Colonic mucosa (tissue), 4 donors: Measurements from ENCODE around the gene CCL4. TPM values are rescaled to one million over a fixed set of nuclear protein-coding genes. Genes with fewer than 3 reads are reported as not detected.

Source experiments
- DNase-seq: peaks from one replicate; pipeline ENCODE4 v3.0.0-alpha.2; 2020
- H3K27ac ChIP-seq: fragments of 200-600 bp; one replicate; pipeline ENCODE4 v1.8.0; 2021
- H3K27me3 ChIP-seq: fragments of 200-600 bp; one replicate; pipeline ENCODE4 v1.8.0; 2021
- H3K36me3 ChIP-seq: fragments of 200-600 bp; one replicate; pipeline ENCODE4 v1.8.0; 2021
- H3K4me1 ChIP-seq: fragments of 200-600 bp; one replicate; pipeline ENCODE4 v1.8.0; 2021; ENCODE audit warnings: mild to moderate bottlenecking
- H3K4me3 ChIP-seq: fragments of 200-600 bp; one replicate; pipeline ENCODE4 v1.8.0; 2021
- H3K9ac ChIP-seq, 2 donors: one replicate each; pipeline ENCODE4 v1.7.0; 2013; ENCODE audit warnings: control low read depth in 2 of 2, low read depth in 2 of 2, low read length in 2 of 2
- H3K9me3 ChIP-seq: fragments of 200-600 bp; one replicate; pipeline ENCODE4 v1.8.0; 2021
- intact Hi-C: fragments of 100-400 bp; cut with DNase I; formaldehyde crosslinking; loops from one replicate; pipeline ENCODE4 v1.14.1; 2022
- total RNA-seq, 2 donors: library from RNA; stranded (reverse); fragmentation: NEBNext Ultra II Directional in 1 of 2; extraction: Animal tissue kit (Norgen Biotek cat#: 25700) in 1 of 2; gene quantifications; one replicate each; pipeline ENCODE4 v1.2.1, GENCODE V29; 2021
- TF ChIP-seq, protein P1 (sequence below): fragments of 200-600 bp; IDR thresholded peaks from one replicate; pipeline ENCODE4 v1.8.0; 2022; ENCODE audit warnings: antibody characterized with exemption, mild to moderate bottlenecking
- donor health status: healthy.
- donor health status: DM: no; HTN: no; CAD: no.
- donor health status: DM: no; HTN: no; CAD: no.

The CCL4 gene
- total RNA-seq, 2 donors from 2014 or later = 1.2 to 3.8 TPM

DNA sequence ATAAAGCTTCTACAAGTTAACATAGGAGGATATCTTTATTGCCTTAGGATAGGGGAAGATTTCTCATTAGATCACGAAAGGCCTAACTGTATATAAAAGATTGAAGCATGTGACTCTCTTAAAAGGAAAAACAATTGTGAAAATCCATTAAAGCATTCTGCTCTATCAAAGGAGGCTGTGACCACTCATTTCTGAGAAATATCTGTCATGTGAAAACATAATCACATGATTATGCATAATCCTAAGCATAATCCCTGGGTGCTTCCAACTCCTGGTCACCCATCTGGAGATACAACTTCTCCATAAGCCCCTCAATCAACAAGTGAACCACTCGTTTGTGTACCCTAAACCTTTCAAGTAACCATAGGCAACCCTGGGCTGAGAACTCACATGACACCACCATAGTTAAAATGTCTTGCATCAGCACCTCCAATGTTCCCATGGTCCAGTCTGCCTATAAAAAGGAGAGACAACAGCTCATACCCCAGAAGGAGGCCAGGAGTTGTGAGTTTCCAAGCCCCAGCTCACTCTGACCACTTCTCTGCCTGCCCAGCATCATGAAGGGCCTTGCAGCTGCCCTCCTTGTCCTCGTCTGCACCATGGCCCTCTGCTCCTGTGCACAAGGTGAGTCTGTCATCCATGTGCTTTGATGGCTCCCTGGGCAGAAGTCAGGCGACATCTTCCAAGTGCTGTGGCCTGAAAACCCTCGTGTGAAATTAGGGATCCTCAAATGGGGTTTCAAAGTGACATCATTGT, 39.7 kb upstream of the CCL4 start, which contains the start of gene CCL18:
CCL18 (plus strand) TSS at position 487 of the 756 bp plus-strand sequence; CDS start at position 558, 71 bp downstream.
- Histone ChIP-seq H3K9me3 (no peaks in the 10 kb centered on the region), H3K27me3 (no peaks in the 10 kb centered on the region), H3K27ac (no peak within 1 kb of the TSS), H3K36me3 (no peaks in the 10 kb centered on the region), H3K9ac (no peak within 1 kb of the TSS), H3K4me1 (no peaks in the 10 kb centered on the region), H3K4me3 (no peak within 1 kb of the TSS)
- TF ChIP-seq, protein P1, sequence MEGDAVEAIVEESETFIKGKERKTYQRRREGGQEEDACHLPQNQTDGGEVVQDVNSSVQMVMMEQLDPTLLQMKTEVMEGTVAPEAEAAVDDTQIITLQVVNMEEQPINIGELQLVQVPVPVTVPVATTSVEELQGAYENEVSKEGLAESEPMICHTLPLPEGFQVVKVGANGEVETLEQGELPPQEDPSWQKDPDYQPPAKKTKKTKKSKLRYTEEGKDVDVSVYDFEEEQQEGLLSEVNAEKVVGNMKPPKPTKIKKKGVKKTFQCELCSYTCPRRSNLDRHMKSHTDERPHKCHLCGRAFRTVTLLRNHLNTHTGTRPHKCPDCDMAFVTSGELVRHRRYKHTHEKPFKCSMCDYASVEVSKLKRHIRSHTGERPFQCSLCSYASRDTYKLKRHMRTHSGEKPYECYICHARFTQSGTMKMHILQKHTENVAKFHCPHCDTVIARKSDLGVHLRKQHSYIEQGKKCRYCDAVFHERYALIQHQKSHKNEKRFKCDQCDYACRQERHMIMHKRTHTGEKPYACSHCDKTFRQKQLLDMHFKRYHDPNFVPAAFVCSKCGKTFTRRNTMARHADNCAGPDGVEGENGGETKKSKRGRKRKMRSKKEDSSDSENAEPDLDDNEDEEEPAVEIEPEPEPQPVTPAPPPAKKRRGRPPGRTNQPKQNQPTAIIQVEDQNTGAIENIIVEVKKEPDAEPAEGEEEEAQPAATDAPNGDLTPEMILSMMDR = no peak
- intact Hi-C loops = no loop called here
- no peak for DNase-seq

DNA sequence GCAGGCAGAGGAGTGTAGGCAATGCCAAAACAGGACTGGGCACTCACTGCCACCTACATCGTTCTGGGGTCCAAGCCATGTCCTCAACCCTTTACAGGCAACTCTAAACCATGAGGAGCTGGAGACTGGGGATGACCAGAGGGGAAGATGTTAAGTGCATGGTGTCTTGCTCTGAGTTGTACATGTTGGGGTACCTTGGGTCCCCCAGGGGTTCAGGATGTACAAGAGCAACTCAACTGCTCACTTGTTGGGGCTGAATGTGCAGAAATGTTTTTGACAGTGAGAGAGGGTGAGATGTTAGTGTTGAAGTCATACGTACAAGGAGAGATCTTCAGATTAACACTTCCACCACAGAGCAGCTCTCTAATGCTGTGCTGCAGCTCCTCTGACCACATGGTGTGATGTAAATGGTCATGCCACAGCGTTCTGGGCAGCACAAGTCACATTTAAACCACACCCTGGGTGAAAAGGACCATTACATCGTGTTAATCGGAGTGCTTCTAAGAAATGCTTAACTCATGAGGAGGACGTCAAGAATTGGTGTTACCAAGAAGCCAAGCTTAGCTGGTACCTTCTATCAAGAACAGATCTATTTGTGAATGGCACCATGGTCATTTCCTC, 37.2 kb upstream of the CCL4 start:
- Histone ChIP-seq H3K4me1 (no peaks in the 10 kb centered on the region), H3K36me3 (no peaks in the 10 kb centered on the region), H3K27me3 (no peaks in the 10 kb centered on the region), H3K9me3 (no peaks in the 10 kb centered on the region), H3K4me3 (no peak overlapping the region), H3K27ac (no peak overlapping the region), H3K9ac (no peak overlapping the region)
- TF ChIP-seq, protein P1 = no peak
- intact Hi-C loops = no loop called here
- DNase-seq = no peak

DNA sequence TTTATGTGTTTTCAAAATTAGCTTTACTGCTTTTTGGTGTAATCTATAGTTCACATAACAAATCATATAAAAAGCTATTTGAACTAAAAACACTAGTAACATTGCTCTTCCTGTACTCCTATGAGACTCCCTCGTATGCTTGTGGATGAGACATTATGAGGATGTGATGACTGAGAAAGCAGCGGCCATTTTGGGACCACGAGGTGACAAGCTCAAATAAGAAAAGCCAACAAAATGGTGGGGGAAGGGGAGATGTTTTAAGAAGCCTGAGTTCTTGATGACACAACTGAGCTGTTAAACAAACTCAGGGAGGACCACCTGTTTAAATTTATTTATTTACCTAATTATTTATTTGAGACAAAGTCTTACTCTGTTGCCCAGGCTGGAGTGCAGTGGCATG, 35.1 kb upstream of the CCL4 start:
- TF ChIP-seq, protein P1 = no peak
- Histone ChIP-seq H3K27ac (no peak overlapping the region), H3K9ac (no peak overlapping the region), H3K4me3 (no peak overlapping the region), H3K9me3 (no peaks in the 10 kb centered on the region), H3K27me3 (no peaks in the 10 kb centered on the region), H3K4me1 (no peaks in the 10 kb centered on the region), H3K36me3 (no peaks in the 10 kb centered on the region)
- intact Hi-C loops = no loop called here
- DNase-seq = no peak

DNA sequence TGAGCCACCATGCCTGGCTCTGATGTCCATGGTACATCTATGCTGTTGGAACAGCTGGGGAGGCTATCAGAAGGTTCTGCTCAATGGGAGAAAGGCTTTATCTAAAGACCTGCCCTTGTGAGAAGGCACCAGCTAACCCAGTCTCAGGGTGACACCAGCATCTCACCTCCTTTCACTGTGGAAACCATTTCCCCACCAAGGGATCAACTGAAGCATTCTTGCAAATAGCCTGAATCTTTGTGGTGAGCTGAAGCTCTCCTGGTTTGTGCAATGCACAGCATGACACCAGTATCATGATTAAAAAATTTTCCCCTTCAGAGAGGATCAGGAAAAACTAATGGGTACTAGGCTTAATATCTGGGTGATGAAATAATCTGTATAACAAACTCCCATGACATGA, 34.5 kb upstream of the CCL4 start:
- DNase-seq = no peak
- TF ChIP-seq, protein P1 = no peak
- no peaks in the 10 kb centered on the region for H3K36me3 ChIP-seq
- H3K27ac ChIP-seq = no peak overlapping the region
- H3K4me3 ChIP-seq = no peak overlapping the region
- no peak overlapping the region for H3K9ac ChIP-seq
- intact Hi-C loops = no loop called here
- no peaks in the 10 kb centered on the region for H3K9me3 ChIP-seq
- no peaks in the 10 kb centered on the region for H3K4me1 ChIP-seq
- no peaks in the 10 kb centered on the region for H3K27me3 ChIP-seq

DNA sequence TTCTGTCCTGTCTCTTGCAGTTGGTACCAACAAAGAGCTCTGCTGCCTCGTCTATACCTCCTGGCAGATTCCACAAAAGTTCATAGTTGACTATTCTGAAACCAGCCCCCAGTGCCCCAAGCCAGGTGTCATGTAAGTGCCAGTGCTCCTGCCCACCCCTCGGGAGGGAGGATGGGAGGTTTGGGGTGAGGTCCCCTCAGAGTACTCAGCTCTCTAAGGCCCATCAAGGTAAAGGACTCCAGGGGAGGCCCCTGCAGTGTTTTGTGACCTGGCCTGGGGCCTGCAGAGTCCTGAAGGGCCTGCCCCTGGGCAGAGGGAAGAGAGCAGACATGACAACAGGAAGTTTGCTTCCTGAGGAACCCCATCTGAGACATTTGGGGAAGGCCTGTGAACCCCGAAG, 33.2 kb upstream of the CCL4 start:
- Histone ChIP-seq H3K9me3 (no peaks in the 10 kb centered on the region), H3K27me3 (no peaks in the 10 kb centered on the region), H3K36me3 (no peaks in the 10 kb centered on the region), H3K4me1 (no peaks in the 10 kb centered on the region), H3K27ac (no peak overlapping the region), H3K4me3 (no peak overlapping the region), H3K9ac (no peak overlapping the region)
- intact Hi-C loops = loop anchor here (5.0 kb wide), 2 partner anchors 77 to 93 kb away; no protein-coding TSS in a partner anchor
- no peak for DNase-seq
- TF ChIP-seq, protein P1 = no peak
